ENCODE data around the gene SLC22A17. TPM values are rescaled to one million over a fixed set of nuclear protein-coding genes. Genes with fewer than 3 reads are reported as not detected.

SLC22A17 gene
- total and polyA plus RNA-seq, 9 of the 15 experiments (the other 6 are each of a cell fraction or from before 2014, with no cell fraction given) = 0.07 to 0.09 TPM; not detected in 7

- TF ChIP-seq MBD2 (IDR thresholded peaks at IDR 0.05; ENCODE audit: borderline replicate concordance, low read depth) (no peak), RREB1 (CRISPR knock-in tag; IDR thresholded peaks at IDR 0.05) (no peak), MEIS2 (IDR thresholded peaks at IDR 0.05; ENCODE audit: partially characterized antibody) (no peak)
These were observed 28.3 kb upstream of the SLC22A17 start (continued) for GRCh38 chr14:23380976-23381375.
